GM18873 (cell line): ENCODE measurements around the gene WFIKKN2.

ENCODE experiments used
- ATAC-seq: cut with Tn5 transposase; IDR thresholded peaks from one replicate; pipeline ENCODE4 v1.9.1; 2021; ENCODE audit warnings: mild to moderate bottlenecking, moderate library complexity, moderate number of reproducible peaks; ENCODE audit not compliant: unreplicated experiment, low FRiP score

WFIKKN2 gene

GRCh38 chr17:50807675-50808074, 27.7 kb upstream of the WFIKKN2 start:
- ATAC-seq = no peak

GRCh38 chr17:50808413-50808812, 27.0 kb upstream of the WFIKKN2 start:
- ATAC-seq = no peak

- ATAC-seq = no peak
Measured at GRCh38 chr17:50808888-50809287, 26.5 kb upstream of the WFIKKN2 start.

GRCh38 chr17:50813583-50813982, 21.8 kb upstream of the WFIKKN2 start:
- no peak for ATAC-seq

GRCh38 chr17:50815400-50815799, 20.0 kb upstream of the WFIKKN2 start:
- ATAC-seq = no peak

- no peak for ATAC-seq
Measured at GRCh38 chr17:50816271-50816670, 19.1 kb upstream of the WFIKKN2 start.

- ATAC-seq = no peak
Measured at GRCh38 chr17:50816771-50817751, 18.3 kb upstream of the WFIKKN2 start.

GRCh38 chr17:50817838-50818237, 17.5 kb upstream of the WFIKKN2 start:
- ATAC-seq = no peak

GRCh38 chr17:50818261-50818660, 17.1 kb upstream of the WFIKKN2 start:
- ATAC-seq = no peak

- ATAC-seq = no peak
Measured at GRCh38 chr17:50818921-50819657, 16.3 kb upstream of the WFIKKN2 start.

- ATAC-seq = no peak
Measured at GRCh38 chr17:50820651-50821050, 14.7 kb upstream of the WFIKKN2 start.

- ATAC-seq = no peak
Measured at GRCh38 chr17:50822550-50822949, 12.8 kb upstream of the WFIKKN2 start.

- no peak for ATAC-seq
Measured at GRCh38 chr17:50824429-50824828, 11.0 kb upstream of the WFIKKN2 start.

GRCh38 chr17:50825188-50825587, 10.2 kb upstream of the WFIKKN2 start:
- no peak for ATAC-seq

- ATAC-seq = peak; percentile 66
Measured at GRCh38 chr17:50828508-50829170, 6.7 kb upstream of the WFIKKN2 start.

GRCh38 chr17:50829332-50829731, 6.1 kb upstream of the WFIKKN2 start:
- no peak for ATAC-seq

- no peak for ATAC-seq
Measured at GRCh38 chr17:50830352-50830751, 5.0 kb upstream of the WFIKKN2 start.

GRCh38 chr17:50830994-50831393, 4.4 kb upstream of the WFIKKN2 start:
- ATAC-seq = no peak

- ATAC-seq = no peak
Measured at GRCh38 chr17:50831471-50831928, 3.9 kb upstream of the WFIKKN2 start.

GRCh38 chr17:50832267-50832863, 3.0 kb upstream of the WFIKKN2 start:
- ATAC-seq = no peak
